ENCODE measurements around the gene IQCB1. TPM values are rescaled to one million over a fixed set of nuclear protein-coding genes. Genes with fewer than 3 reads are reported as not detected.

The IQCB1 gene
- polyA plus RNA-seq, 1 donor (not counting 4 experiments of a cell fraction or from before 2014, with no cell fraction given) = 14.7 TPM

- TF ChIP-seq EZH2 (IDR thresholded peaks at IDR 0.05; ENCODE audit: low read length) (no peak), CTCF (optimal IDR thresholded peaks at IDR 0.05 in 1 of 3, IDR thresholded peaks at IDR 0.05 in 1 of 3, conservative IDR thresholded peaks at IDR 0.05 in 1 of 3; ENCODE audit: extremely low read depth in 1 of 3, insufficient read depth in 2 of 3, low read length in 3 of 3) (no peak)
- Histone ChIP-seq H3K4me3 (ENCODE audit: control insufficient read depth in 2 of 3, extremely low read depth in 1 of 3, insufficient read depth in 2 of 3, low read depth in 1 of 3, low read length in 3 of 3) (no peak overlapping the region), H3K79me2 (ENCODE audit: control insufficient read depth, insufficient read depth, low read length) (no peaks in the 10 kb centered on the region), H3K9me1 (ENCODE audit: control insufficient read depth, extremely low read depth, insufficient read depth, low read length) (no peaks in the 10 kb centered on the region), H3K4me1 (ENCODE audit: control insufficient read depth, extremely low read depth, insufficient read depth, low read length) (no peaks in the 10 kb centered on the region), H3K36me3 (ENCODE audit: control insufficient read depth in 2 of 2, extremely low read depth in 1 of 2, insufficient read depth in 2 of 2, low read length in 2 of 2) (peaks cover 0 to 6% of the 10 kb centered on the region in 2 experiments), H3K9me3 (ENCODE audit: control insufficient read depth, low read depth, low read length) (no peaks in the 10 kb centered on the region), H3K27me3 (ENCODE audit: control insufficient read depth, extremely low read depth, insufficient read depth, low read length) (no peaks in the 10 kb centered on the region), H2AFZ (ENCODE audit: control insufficient read depth, low read length) (no peak overlapping the region), H3K9ac (ENCODE audit: control insufficient read depth, extremely low read depth, insufficient read depth, low read length) (no peak overlapping the region), H3K4me2 (ENCODE audit: control insufficient read depth, extremely low read depth, insufficient read depth, low read depth, low read length) (no peak overlapping the region), H3K27ac (ENCODE audit: control insufficient read depth, insufficient read depth, low read length) (no peak overlapping the region), H4K20me1 (ENCODE audit: control insufficient read depth, extremely low read depth, insufficient read depth, low read length) (no peaks in the 10 kb centered on the region)
- dilution Hi-C loops (cut with MboI; ENCODE audit: extremely low pct_ligation_motif_present, low sequenced_read_pairs) = no loop called here
- DNase-seq (ENCODE audit: low read depth, low spot score) = no peak
- FAIRE-seq = no peak
Measured at GRCh38 chr3:121803771-121804320, 31.0 kb downstream of the IQCB1 start.

GRCh38 chr3:121800906-121801305 lies 34.0 kb downstream of the IQCB1 start:
- Histone ChIP-seq H3K4me2 (ENCODE audit: control insufficient read depth, extremely low read depth, insufficient read depth, low read depth, low read length) (no peak overlapping the region), H3K4me1 (ENCODE audit: control insufficient read depth, extremely low read depth, insufficient read depth, low read length) (no peaks in the 10 kb centered on the region), H3K27ac (ENCODE audit: control insufficient read depth, insufficient read depth, low read length) (no peak overlapping the region), H3K36me3 (ENCODE audit: control insufficient read depth in 2 of 2, extremely low read depth in 1 of 2, insufficient read depth in 2 of 2, low read length in 2 of 2) (peaks cover 1 to 12% of the 10 kb centered on the region in 2 experiments), H3K9me3 (ENCODE audit: control insufficient read depth, low read depth, low read length) (no peaks in the 10 kb centered on the region), H3K79me2 (ENCODE audit: control insufficient read depth, insufficient read depth, low read length) (no peaks in the 10 kb centered on the region), H2AFZ (ENCODE audit: control insufficient read depth, low read length) (no peak overlapping the region), H3K27me3 (ENCODE audit: control insufficient read depth, extremely low read depth, insufficient read depth, low read length) (no peaks in the 10 kb centered on the region), H3K9ac (ENCODE audit: control insufficient read depth, extremely low read depth, insufficient read depth, low read length) (no peak overlapping the region), H3K4me3 (ENCODE audit: control insufficient read depth in 2 of 3, extremely low read depth in 1 of 3, insufficient read depth in 2 of 3, low read depth in 1 of 3, low read length in 3 of 3) (no peak overlapping the region), H3K9me1 (ENCODE audit: control insufficient read depth, extremely low read depth, insufficient read depth, low read length) (no peaks in the 10 kb centered on the region), H4K20me1 (ENCODE audit: control insufficient read depth, extremely low read depth, insufficient read depth, low read length) (no peaks in the 10 kb centered on the region)
- dilution Hi-C loops (cut with MboI; ENCODE audit: extremely low pct_ligation_motif_present, low sequenced_read_pairs) = no loop called here
- TF ChIP-seq EZH2 (IDR thresholded peaks at IDR 0.05; ENCODE audit: low read length) (no peak), CTCF (optimal IDR thresholded peaks at IDR 0.05 in 1 of 3, IDR thresholded peaks at IDR 0.05 in 1 of 3, conservative IDR thresholded peaks at IDR 0.05 in 1 of 3; ENCODE audit: extremely low read depth in 1 of 3, insufficient read depth in 2 of 3, low read length in 3 of 3) (no peak)
- DNase-seq (ENCODE audit: low read depth, low spot score) = no peak
- FAIRE-seq = no peak

Measured in keratinocyte (primary cell).